Measurements from ENCODE around the gene FAM167B.
A peak's percentile ranks its signal among the peaks of the same experiment; 100 is the strongest.

Gene FAM167B

DNA sequence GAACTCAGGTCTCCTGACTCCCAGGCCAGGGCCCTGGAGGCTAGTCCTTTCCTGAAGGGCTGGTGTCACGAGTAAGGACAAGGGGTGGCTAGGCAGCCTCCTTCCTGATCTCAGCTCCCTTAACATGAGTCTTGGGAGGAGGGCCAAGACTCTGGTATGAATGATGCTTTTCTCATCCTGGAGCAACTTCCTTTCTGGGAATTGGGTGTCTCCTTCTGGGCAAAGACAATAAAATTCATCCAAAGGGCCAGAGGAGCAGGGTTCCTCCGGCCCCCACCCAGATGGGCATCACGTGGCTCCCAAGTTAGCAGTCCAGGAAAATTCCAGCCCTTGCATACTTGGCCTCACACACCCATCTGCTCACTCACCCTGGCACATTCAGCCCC is at the start of gene FAM167B:
TSS of gene FAM167B (plus strand) at position 335 of the 386 bp plus-strand sequence. CDS start 200 bp downstream, outside the sequence.
- no peak for DNase-seq

DNA sequence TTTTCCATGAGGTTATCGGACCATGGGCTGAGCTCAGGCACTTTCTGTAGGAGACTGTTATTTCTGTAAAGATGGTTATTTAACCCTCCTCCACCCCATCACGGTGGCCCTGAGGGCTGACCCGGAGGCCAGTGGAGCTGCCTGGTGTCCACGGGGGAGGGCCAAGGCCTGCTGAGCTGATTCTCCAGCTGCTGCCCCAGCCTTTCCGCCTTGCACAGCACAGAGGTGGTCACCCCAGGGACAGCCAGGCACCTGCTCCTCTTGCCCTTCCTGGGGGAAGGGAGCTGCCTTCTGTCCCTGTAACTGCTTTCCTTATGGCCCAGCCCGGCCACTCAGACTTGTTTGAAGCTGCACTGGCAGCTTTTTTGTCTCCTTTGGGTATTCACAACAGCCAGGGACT is 49.2 kb upstream of the FAM167B start:
- no peak for DNase-seq

DNA sequence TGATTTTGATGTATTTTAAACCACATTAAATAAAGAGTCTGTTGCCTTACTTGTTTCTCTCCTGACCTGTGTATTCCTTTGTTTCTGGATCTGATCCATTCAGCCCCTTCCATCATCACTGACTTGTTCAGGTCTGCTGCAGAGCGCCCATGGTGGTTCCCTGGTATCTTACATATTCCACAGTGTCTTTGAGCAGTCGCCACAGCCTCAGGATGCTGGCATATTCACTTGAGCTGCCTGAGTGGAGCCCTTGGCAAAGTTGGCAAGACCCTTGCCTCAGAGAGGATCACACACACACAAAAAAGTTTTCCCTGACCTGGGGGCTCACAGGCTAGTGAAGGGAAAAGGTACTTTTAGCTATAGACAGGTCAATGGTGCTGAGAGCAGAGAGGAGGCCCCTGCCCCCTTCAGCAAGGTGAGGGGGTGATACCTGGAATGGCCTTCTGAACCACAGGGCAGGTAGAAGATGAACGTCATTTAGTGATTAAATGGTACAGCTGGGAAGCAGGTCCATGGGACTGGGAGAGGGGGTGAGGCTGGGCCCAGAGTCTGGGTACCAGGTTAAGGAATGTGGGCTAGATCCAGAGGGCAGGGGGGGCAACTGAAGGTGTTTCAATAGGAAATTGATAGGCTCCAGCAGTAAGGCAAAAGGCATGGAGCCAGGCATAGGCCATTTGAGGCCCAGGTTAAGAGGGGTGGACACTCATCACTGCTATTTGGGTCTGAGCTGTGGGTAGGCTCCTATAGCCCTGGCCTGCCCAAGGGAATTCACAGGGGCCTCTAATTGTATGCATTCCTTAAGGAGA is 48.6 kb upstream of the FAM167B start:
- DNase-seq, result no peak

DNA sequence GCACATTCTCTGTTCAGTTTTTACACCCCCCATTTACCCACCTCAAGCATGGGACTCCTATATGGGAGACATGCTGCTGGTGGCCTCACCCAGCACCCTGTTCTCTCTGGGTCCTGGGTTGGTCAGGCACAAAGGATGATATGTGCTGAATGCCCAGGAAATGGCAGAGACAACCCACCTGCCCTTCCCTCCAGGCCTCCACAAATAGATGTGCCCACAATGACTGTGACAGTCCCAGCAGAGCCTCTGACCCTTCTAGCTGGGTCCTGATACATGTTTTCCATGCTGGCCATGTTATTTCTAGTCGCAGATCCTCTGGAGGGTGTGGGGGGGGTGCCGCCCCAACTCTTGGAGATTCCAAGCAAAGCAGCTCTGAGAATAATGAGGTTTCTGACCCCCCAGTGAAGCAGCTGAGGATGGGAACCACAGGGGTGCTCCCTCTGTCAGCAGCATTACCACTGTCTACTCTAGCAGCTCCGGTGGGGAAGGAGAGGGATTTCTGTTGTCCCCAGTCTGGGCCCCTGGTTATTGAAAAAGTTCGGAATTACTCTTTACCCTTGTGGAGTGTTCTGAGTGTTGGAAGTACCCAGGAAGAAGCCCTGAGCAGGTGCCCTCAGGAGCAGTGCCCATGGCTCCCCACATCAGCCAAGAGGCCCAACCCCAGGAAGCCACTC is 47.8 kb upstream of the FAM167B start:
- DNase-seq, result no peak

DNA sequence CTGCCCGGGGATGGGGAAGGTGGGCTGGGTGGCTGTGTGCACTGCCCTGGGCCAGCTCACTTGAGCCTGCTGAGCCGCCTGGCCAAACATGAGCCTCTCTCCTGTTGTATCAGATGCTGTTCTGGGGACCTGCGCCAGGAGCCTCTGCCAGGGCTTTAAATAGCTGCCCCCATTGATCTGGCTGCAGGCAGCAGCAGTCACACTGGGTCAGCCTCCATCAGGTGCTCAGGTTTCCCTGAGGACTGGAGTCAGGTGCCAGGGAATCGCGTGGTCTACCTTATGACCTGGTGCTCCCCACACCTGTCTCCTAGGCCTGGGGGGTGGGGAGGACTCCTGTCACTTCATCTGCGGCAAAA is 47.3 kb upstream of the FAM167B start:
- no peak for DNase-seq

DNA sequence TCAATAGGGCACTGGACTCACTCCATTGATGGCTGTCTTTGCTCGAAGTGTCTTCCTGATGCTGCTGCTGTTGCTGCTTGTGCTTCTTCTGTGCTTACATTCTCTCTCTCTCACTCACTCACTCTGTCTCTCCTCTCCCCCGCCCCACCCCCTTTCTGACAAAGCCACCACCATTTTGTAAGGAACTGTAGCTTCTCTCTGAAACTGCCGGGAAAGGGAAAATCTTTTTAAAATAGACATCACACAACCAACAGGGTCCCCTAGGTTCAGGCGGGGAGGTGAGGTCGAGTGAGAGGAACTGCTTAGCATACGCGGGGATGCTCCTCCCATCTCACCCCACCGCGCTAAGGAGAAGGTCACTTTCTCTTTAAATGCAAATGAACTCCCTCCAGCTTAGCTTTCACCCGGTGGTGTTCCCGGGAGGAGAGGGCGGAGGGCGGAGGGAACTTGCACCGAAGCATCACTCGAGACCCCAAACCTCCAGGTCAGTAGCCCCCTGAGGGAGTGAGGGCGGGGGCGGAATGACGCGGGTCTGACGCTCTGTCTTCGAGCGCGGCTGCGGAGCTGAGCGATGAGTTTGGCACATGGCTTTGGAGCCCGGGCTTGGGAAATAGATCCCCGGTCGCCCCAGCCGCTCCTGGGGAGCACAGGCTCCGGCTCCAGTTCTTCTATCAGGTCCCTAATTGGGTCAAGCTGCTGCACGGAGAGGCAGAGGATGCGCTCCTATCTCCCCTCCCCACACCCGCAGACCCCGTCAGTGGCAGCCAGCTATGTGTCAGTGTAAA is 46.6 kb upstream of the FAM167B start, which contains the start of gene CCDC28B:
TSS of gene CCDC28B (plus strand) at position 370 of the 785 bp plus-strand sequence. CDS start 1,341 bp downstream, outside the sequence.
- DNase-seq, result no peak

DNA sequence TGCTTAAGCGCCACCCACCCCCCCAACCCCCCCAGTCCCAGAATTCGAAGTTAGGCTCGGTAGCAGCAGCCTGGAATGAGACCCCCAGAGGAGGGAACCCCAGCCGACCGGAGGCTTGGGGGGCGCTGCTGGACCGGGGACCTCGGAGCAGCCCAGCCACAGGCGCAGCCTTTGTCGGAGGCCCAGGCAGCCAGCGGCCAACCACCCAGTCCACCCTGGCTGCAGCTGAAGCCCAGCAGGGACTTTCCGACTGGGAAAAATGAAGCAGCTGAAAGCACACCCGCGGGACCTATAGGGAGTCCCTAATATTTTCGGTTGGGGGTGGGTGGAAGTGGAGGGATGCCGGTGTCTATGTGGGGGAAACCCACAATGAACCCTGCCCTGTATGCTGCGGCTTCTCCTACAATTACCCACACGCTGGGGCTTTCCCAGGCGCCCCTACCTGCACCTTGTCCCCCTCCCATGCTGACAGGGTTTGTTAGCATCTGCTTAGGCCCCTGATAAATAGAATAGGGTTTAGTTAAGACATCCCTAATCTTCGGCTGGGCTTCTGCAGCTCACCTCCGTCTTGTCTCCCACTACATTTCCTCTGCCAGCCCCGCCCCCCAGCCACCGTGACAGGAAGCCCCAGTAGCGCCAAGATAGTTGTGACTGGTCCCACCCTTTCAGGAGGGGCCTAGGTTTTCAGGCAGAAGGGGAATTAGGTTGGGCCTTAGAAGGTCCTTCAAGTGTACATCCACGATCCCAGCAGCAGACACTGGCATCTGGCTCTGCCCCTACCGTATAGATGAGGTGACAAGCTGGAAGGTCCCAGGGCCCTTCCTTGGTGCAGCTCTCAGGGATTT is 45.8 kb upstream of the FAM167B start:
- DNase-seq, result no peak

DNA sequence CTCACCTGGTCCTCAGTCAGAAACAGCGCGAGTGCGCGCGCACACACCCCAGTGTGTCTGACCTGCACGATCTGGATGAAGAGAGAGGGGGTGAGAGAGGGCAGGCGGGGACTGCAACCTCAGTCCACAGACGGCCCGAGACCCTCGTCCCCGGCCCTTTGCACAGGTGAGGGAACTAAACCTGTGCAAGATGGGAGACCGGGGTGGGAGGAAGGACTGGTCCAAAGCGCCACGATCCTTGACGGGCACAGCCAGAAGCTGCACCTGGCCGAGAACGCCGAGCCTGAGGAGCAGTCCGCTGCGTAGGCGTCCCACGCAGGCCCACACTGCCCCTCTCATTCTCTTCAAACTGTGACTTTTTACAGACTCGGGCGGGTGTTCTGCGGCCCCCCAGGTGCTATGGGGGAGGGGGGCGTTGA is 42.1 kb upstream of the FAM167B start:
- no peak for DNase-seq

DNA sequence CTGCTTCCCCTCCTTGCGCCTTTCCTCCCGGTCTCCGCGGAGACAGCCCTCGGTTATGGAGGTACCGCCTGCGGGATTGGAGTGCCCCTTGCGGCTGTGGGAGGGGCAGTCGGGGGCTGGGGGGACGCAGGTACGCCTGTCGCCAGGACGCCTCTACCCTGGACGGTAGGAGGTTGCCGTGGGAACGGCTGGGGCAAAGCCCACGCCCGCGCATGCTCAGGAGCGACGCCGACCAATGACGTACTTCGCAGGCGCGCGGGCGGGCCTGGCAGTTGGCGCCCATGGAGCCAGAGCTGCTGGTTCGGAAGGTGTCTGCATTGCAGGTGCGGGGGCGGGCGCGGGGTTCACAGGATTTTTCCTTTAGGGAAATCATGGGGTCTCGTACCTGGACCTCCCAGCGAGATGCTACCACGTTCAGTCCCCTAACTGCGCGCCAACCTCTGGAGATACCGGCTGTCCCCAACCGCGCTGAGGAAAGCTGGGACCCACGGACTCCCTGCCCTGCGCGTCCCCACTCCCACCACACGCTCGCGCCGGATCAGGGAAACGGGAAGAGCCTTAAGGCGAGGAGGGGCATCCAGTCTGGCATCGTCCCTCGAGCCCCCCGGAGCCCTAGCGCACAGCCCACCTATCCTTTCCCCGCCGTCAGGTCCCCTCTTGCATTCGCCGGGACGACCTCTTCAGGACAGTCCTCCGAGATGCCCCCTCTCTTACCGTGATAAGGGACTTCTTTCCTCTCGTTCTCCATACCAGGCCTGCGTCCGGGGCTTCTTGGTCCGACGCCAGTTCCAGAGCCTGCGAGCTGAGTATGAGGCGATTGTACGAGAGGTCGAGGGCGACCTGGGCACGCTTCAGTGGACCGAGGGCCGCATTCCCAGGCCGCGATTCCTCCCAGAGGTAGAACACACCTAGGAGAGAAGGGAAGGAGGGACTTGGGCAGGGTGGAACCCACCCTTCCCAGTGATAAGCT is 41.3 kb upstream of the FAM167B start, which contains the start of gene IQCC:
TSS of gene IQCC (plus strand) at position 271 of the 970 bp plus-strand sequence. CDS start at position 282, 11 bp downstream.
- peak; percentile 57 for DNase-seq

DNA sequence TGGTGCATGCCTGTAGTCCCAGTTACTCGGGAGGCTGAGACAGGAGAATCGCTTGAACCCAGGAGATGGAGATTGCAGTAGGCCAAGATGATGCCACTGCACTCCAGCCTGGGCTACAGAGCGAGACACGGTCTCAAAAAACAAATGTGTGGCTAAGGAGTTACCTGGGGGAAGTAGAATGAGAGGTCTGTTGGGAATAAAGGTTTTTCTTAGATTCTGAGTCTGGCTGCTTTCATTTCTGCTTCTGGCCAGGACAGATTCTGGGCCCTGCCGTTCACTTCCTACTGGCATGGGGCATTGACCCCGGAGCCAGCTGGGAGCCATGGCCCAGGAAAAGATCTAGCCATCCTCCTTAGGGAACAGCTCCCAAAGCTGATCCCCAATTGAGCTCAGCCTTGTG is 38.6 kb upstream of the FAM167B start:
- DNase-seq, result no peak

DNA sequence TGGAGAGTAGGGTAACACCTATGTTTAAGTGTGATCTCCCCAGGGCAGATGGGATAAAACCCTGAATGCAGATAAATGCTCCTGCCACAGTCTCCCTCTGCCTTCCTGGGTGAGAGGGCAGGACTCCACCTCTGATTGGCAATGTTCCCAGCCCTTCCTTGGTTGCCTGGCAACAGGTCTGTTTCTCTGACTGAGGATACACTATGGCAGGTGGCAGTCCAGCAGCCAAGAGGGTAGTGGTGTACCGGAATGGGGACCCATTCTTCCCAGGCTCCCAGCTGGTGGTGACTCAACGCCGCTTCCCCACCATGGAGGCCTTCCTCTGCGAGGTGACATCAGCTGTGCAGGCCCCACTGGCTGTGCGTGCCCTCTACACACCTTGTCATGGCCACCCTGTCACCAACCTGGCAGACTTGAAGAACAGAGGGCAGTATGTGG is 38.1 kb upstream of the FAM167B start, which contains the start of gene DCDC2B:
TSS of gene DCDC2B (plus strand) at position 199 of the 438 bp plus-strand sequence. CDS start at position 204, 5 bp downstream.
- DNase-seq, result no peak

DNA sequence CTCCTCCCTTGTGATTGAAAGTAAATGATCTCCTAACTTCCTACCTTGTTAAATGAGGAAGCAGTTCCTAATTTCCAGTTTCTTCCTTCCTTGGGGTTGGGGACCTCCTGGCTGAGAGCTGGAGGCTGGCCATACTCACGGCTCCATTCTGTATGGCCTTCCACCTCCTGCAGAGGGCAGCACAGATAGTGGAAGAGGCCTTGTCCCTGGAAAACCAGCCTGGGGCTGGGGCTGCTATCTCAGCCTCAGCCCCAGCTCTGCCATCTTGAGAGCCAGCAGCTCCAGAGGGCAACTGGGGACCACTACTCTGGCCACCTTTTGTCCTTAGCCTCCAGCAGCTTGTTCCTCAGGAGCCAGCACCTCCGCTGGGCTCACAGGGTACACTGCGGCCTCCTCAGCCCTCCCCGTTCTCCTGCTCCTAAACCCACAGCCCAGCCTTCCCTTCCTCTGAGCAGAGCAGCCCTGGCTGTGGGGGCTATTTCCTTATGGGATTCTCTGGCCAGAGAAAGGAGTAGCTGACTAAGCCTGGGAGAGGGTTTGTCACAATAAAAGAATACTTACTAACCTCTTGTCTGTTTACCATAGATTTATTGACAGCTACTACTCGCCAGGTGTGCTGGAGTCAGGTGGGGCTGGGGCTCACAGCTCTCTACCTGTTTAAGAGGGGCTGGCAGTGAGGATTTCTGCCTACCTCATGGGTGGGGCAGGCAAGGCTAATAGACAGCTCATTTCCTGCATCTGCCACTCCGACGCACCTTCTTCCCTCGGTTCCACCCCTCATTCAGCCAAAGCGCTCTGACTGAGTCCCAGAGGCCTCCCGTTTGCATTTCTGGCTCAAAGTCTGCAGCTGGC is 31.2 kb upstream of the FAM167B start:
- peak; percentile 32 for DNase-seq

DNA sequence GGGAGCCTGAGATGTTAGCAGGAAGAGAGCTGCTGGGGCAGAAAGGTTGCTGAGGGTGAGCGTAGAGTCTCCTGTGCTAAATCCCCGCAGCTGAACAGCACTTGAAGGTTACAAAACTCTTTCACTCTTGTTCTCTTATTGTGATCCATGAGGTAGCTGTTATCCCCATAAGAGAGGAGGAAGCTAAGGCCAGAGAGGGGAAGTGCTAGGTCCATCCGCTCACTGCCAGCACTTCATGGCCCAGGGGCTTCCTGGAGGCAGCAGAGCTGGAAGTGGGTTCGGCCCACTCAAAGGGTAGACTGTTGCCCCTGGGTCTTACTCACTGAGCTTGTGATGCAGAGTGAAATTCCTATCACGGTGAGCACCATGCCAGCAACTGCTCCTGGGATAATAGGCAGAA is 30.5 kb upstream of the FAM167B start:
- DNase-seq, result no peak

DNA sequence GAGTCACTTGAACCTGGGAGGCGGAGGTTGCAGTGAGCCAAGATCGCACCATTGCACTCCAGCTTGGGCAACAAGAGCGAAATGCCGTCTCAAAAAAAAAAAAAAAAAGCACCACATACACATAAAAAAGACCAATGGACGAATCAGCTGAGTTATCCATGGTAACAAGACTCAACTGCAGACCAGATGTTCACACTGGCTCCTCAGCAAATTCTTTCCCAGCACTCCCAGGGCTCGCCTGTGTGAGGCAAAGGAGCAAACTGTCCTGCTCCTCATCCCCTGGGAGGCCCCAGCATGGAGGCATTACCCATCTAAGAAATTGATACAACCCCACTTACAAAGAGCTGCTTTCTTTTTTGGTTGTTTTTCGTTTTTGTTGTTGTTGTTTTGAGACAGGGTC is 28.0 kb upstream of the FAM167B start:
- DNase-seq, result no peak

DNA sequence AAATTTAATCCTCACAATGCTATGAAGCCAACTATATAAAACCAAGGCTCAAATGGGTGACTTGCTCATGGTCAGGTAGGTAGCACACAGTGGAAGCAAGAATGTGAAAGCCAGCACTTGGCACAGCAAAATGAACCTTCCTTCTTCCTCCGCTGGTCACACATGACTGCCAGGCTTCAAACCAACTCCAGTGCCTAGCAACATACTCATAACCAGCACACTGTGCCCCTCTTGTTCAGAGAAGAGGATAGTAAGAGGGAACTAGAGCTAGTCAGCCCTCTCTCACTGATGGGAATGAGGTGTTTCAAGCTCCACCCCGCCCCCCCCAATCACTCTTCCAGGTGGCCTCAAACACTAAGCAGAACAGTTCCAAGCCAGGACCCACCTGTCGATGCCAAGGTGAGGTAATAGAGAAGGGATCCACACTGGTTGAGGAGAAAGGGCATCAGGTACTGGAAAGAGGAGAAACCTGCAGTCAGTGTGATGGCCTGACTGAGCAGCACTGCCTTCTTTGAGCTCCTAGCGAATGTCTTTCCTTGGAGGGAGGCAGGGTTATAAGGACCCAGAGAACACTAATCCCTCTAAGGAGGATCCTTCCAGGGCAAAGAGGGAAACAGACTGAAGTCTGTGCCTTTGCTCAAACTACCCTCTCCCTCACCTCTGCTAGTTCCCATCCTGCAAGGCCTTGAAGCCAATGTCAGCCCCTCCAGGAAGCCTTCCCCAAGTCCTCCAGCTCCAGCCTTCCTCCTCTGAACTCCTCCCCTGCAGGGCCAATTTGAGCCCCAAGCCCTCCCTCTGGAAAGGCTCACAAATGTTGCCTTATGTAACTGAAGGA is 26.1 kb upstream of the FAM167B start:
- DNase-seq, result no peak

DNA sequence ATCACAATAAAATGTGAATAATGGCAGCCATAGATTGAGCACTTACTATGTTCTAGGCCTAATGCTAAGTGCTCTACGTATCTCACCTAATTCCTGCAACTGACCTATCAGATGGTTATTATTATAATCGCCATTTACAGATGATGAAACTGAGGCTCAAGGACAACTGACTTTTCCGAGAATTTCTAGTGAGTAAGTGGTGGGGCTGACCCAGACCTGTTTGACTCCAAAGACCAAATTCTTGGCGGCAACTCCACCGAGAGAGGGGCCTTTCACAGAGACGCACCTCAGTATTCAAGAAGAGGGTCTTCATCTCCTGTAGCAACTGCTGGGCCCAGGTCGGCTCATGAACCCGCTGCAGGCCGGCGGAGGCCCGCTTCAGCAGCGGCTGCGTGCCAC is 25.4 kb upstream of the FAM167B start:
- DNase-seq, result no peak

DNA sequence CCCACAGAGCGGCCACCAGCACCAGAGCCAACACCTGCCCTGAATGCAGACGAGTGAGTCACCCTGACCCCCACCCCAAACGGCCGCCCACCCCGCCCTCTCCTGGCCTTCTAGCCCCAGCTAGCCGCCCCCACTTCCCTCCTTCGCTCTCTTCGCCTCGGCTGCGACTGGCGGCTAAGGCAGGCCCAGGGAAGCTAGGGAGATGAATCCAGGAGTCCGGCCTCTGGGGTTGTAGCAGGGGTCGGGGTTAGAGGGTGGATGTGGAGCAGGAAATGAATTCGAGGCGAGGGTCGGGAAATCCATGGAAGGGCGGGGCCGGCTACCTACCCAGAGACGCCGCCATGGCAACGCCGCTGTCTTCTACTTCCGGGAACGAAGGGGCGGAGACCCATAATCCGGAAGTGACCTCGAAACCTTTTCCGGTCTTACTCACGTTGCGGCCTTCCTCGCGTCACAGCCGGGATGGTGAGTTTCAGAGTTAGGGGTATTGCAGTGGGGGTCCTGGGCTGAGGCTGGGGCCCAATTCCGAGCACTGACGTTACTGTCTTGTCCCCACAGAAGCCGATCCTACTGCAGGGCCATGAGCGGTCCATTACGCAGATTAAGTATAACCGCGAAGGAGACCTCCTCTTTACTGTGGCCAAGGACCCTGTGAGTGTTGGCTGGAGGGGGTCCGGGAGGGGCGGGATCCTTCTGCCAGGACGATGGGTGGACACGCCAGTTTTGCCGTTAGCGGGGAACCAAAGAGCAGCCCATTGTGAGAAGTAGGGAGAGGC is 24.9 kb upstream of the FAM167B start, which contains the start of the genes EIF3I and TMEM234:
TSS of gene EIF3I (plus strand) at position 428 of the 776 bp plus-strand sequence. CDS start at position 463, 35 bp downstream.
TSS of gene TMEM234 (minus strand) at position 374 of the 776 bp plus-strand sequence. CDS start at position 343, 31 bp downstream.
- DNase-seq, result peak; percentile 83

DNA sequence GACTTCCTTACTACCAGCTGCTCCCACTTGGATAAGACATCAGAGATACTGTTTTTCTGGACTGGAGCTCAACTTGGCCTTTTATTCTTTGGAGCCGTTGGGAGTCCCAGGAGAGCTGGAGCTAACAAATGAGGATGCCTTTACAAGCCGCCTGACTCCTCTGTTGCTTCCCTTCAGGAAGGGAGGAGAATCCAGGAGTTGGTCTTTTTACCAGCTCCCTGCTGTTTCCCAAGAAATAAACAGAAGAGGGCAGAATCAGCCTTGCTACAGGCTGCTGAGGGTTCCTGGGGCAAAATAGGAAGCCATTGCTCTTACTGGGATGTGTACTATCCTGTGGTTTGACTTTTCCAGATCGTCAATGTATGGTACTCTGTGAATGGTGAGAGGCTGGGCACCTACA is 23.3 kb upstream of the FAM167B start:
- DNase-seq, result no peak

All from NCI-H1694 (cell line).